Suppressor macrophage treated with lipopolysaccharide for 1 hour (primary cell): ENCODE measurements around the gene LSAMP.
A peak's percentile ranks its signal among the peaks of the same experiment; 100 is the strongest.

Experiments used
- DNase-seq, 3 donors: peaks; one replicate each; pipeline ENCODE4 v3.0.0-alpha.2; 2020 to 2022

Gene LSAMP

GRCh38 chr3:116040152-116040551, 405.1 kb downstream of the LSAMP start:
- DNase-seq, result no peak

- DNase-seq, result no peak
Observed at GRCh38 chr3:116039651-116039985, 405.7 kb downstream of the LSAMP start.

- DNase-seq, result peak in 2 of 3 donors; percentile 24 to 26
Observed at GRCh38 chr3:116038968-116039650, 406.2 kb downstream of the LSAMP start.

GRCh38 chr3:116037954-116038911, 407.1 kb downstream of the LSAMP start:
- peak; percentile 27 to 55 (median 42) for DNase-seq

GRCh38 chr3:116035429-116035828, 409.9 kb downstream of the LSAMP start:
- DNase-seq, result no peak

- DNase-seq, result no peak
Observed at GRCh38 chr3:116034794-116035193, 410.5 kb downstream of the LSAMP start.

GRCh38 chr3:116034086-116034485, 411.2 kb downstream of the LSAMP start:
- DNase-seq, result no peak

GRCh38 chr3:116033516-116033915, 411.8 kb downstream of the LSAMP start:
- DNase-seq, result no peak

- no peak for DNase-seq
Observed at GRCh38 chr3:116032176-116032575, 413.1 kb downstream of the LSAMP start.

- DNase-seq, result no peak
Observed at GRCh38 chr3:116030131-116030850, 415.0 kb downstream of the LSAMP start.

- DNase-seq, result no peak
Observed at GRCh38 chr3:116029266-116029665, 416.0 kb downstream of the LSAMP start.

- no peak for DNase-seq
Observed at GRCh38 chr3:116028157-116028556, 417.1 kb downstream of the LSAMP start.

- no peak for DNase-seq
Observed at GRCh38 chr3:116020989-116021388, 424.3 kb downstream of the LSAMP start.

- DNase-seq, result peak; percentile 54 to 67 (median 65)
Observed at GRCh38 chr3:116020495-116020894, 424.8 kb downstream of the LSAMP start.

GRCh38 chr3:116019254-116019763, 426.0 kb downstream of the LSAMP start:
- DNase-seq, result no peak

GRCh38 chr3:116018646-116019045, 426.6 kb downstream of the LSAMP start:
- DNase-seq, result no peak

- DNase-seq, result no peak
Observed at GRCh38 chr3:116015931-116016330, 429.4 kb downstream of the LSAMP start.

- DNase-seq, result no peak
Observed at GRCh38 chr3:116007000-116007399, 438.3 kb downstream of the LSAMP start.

GRCh38 chr3:116005404-116005803, 439.9 kb downstream of the LSAMP start:
- DNase-seq, result no peak

- no peak for DNase-seq
Observed at GRCh38 chr3:116002235-116002634, 443.1 kb downstream of the LSAMP start.

GRCh38 chr3:116001151-116001621, 444.1 kb downstream of the LSAMP start:
- DNase-seq, result no peak

GRCh38 chr3:116000311-116000710, 445.0 kb downstream of the LSAMP start:
- DNase-seq, result peak in 2 of 3 donors; percentile 1 to 2

- no peak for DNase-seq
Observed at GRCh38 chr3:115999613-116000012, 445.7 kb downstream of the LSAMP start.
